GM21367 (cell line): Measurements from ENCODE around the gene GPR132.

Experiments
- ATAC-seq: cut with Tn5 transposase; IDR thresholded peaks from one replicate; pipeline ENCODE4 v1.9.1; 2021; ENCODE audit not compliant: unreplicated experiment

The GPR132 gene

GRCh38 chr14:105005929-105006830 lies 59.0 kb downstream of the GPR132 start:
- no peak for ATAC-seq

- ATAC-seq = no peak
Observed at GRCh38 chr14:105005329-105005928, 59.8 kb downstream of the GPR132 start.
